Stimulated activated CD8-positive, alpha-beta memory T cell treated with anti-CD3 and anti-CD28 coated beads, Interleukin-15, amount 100 ng/mL, for 48 hours (primary cell): ENCODE data around the gene KATNB1.
"Not testable (repeated sequence)": the region's sequence is repeated elsewhere in the genome, so short reads cannot be mapped to it uniquely, and the experiment has no call there.

Experiments
- DNase-seq, 2 donors: peaks; one replicate each; pipeline ENCODE4 v3.0.0-alpha.2; 2020; ENCODE audit warnings: low read depth in 2 of 2

Gene KATNB1

GRCh38 chr16:57743886-57744641, 8.5 kb downstream of the KATNB1 start:
- no peak for DNase-seq

GRCh38 chr16:57744642-57744903, 9.0 kb downstream of the KATNB1 start:
- DNase-seq = no peak

- DNase-seq = no peak
These were observed 10.2 kb downstream of the KATNB1 start for GRCh38 chr16:57745768-57746167.

- DNase-seq = not testable (repeated sequence)
These were observed 10.7 kb downstream of the KATNB1 start for GRCh38 chr16:57746316-57746715.

- DNase-seq = no peak
These were observed 11.5 kb downstream of the KATNB1 start for GRCh38 chr16:57747091-57747490.

- DNase-seq = no peak
These were observed 11.9 kb downstream of the KATNB1 start for GRCh38 chr16:57747496-57747895.

DNA sequence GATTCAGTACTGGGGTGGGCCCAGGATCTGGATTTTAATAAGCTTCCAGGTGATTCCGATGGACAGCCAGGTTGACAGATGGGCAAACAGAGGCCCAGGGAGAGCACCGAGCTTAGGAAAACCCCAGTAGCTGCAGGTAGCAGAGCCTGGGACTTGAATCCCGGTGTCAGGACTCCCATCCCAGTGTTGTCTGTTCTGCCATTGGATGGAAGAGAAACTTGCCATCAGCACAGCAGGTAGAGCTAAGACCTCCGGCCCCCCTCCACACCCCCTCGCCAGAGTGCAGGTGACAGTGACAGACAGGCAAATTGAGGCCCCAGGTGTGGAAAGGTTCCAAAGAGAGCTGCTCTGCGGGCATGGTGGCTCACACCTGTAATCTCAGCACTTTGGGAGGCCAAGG, 12.4 kb downstream of the KATNB1 start:
- DNase-seq = no peak

DNA sequence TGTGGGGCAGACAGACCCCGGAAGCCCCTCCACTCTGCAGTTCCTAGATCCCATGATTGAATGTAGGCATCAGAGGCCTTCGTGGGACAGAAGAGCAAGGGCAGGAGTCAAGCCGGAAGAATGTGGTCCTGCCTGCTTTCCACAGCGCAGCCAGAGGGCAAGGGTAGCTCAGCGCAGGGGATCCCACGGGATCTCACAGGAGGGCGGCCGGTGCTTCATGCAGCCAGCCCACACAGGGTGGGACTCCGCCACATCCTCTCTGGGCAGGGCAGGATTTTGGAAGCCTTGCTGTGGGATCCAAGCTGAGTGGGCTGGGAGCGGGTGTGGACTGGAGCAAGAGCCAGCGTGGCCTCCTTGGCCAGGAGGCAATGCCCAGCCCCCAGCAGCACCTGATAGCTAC, 13.0 kb downstream of the KATNB1 start:
- DNase-seq = no peak

DNA sequence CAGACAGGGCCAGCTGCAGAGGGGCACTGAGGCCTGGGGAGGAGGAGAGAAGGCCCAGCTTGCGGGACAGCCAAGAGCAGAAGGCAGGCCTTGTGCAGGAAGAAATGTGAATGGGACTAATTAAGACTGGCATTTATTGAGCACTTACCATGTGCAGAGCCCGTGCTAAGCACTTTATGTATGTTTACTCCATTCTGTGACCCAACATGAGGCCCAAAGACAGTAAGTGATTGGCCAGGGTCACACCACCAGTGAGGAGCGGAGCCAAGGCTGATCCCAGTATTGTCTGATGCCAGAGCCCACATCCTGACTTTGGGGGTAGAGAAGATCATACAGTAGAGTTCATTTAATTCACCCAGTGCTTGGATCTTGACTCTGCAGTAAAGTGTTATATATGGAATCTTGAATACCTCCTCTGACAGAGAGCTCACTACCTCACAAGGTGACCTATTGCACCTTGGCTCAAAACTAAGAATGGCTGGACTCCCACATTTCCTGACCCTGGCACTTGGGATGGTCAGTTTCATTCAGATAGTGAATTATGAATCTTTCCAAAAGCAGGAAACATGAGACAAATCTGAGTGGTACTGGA, 13.6 kb downstream of the KATNB1 start:
- no peak for DNase-seq

DNA sequence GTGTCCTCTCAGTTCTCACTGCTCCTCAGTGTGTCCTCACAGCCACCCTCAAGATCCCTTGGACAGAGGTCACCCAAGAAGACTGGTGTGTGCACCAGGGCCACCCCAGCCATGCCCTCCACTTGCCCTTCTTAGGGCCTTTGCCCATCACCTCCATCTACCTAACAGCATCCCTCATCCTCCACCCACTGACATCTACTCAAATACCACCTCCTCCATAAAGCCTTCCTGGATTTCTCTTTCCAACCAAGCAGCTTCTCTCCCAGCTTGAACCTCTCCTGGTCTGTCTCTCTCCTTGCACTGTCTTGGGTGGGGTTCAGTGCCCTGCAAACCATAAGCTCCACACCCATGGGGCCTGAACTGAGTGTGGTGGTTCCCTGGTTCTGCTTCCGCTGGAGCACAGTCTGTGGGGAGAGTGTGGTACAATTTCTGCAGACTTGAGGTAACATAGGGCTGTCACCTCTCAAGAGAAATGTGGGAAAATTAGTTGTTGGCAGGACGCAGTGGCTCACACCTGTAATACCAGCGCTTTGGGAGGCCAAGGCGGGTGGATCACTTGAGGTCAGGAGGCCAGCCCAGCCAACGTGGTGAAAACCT, 14.4 kb downstream of the KATNB1 start:
- no peak for DNase-seq

DNA sequence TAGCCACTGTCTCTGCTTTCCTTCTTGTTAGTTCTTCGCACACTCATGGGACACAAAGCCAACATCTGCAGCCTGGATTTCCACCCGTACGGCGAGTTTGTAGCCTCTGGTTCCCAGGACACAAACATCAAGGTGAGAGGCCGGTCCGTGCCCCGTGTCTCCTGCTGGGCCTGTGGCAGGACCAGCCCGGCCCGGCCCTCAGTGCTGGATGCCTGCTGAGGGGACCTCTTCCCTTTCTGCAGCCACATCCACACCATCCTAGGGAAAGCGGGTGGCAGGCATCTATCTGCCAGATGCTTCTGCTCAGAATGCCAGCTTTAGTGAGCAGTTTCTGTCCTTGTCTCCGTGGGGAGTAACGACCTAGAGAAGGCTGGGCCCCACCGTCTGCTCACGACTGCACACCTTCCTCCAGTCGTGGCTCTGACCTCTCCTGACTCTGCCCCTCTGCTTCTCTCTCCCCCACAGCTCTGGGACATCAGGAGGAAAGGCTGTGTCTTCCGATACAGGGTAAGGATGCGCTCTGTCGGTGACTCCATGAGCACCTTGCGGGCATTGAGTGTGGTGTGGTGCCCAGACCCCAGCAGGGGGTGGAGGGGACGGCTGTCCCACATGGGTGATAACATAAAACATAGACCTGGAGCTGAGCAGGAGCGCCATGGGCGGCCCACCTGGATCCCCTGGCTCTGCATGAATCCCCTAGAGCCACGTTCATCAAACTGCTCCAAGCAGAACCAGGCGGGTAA, 15.4 kb downstream of the KATNB1 start:
- no peak for DNase-seq

- DNase-seq = no peak
These were observed 16.1 kb downstream of the KATNB1 start for GRCh38 chr16:57751539-57752202.

GRCh38 chr16:57752203-57752580, 16.6 kb downstream of the KATNB1 start:
- DNase-seq = no peak

GRCh38 chr16:57752581-57753447, 17.2 kb downstream of the KATNB1 start:
- no peak for DNase-seq

GRCh38 chr16:57753448-57754353, 18.1 kb downstream of the KATNB1 start:
- DNase-seq = no peak

DNA sequence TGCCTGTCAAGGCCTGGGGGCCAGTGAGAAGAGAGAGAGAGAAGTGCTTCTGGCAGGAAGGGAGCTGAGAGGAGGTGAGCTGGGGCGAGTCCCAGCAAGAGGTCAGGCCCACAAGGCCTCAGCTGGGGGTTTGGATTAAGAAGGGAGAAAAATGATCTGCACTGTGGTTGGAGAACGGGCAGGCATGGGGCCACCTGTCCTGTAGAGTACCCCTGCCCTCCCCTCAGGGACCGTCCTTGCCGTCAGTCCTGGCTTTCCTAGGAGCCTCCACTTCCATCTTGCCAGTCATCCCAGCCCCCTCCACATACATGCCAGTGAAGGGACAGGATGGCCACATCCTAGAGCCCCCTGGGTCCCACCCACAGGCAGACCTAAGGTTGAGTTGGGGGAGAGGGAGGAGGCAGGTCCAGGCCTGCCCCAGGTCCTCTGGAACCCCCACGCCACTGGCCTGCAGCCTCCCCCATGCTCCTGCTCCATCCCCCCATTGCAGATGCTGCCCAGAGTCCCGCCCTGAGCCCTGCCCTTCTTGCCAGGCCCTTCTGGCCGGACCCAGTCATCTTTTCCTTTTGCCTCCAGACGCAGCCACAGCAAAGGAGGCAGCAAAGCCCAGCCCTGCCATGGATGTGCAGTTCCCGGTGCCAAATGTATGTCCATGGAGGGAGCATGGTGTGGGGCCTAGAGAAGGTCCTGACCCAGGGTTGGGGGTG, 18.9 kb downstream of the KATNB1 start:
- DNase-seq = no peak

GRCh38 chr16:57755061-57755684, 19.6 kb downstream of the KATNB1 start:
- no peak for DNase-seq

DNA sequence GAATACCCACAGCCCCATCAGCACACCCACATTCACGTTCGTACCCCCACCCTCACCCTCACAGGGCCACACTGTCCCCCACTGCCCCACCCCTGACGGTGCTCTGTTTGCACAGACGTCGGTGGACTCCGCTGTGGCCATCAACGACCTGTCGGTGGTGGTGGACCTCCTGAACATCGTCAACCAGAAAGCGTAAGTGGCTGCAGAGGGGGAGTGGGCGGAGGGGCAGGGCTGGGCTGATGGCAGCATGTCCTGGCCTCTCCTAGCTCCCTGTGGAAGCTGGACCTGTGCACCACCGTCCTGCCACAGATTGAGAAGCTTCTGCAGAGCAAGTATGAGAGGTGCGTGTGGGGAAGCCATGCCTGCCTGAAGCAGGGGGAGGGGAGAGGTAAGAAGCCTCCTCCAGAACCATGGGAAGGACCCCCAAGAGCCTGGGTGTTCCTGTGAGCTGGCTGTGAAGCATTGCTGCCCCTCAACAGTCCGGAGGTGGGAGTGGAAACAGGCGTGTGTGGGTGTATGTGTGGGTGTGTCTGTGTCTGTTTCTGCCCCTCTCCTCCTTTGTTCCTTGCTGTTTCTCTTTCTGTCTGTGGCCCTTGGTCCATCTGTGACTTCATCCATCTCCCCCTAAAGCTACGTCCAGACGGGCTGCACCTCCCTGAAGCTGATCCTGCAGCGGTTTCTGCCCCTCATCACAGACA, 20.3 kb downstream of the KATNB1 start:
- no peak for DNase-seq
